ENCODE data around the gene ST8SIA4. TPM values are rescaled to one million over a fixed set of nuclear protein-coding genes. Genes with fewer than 3 reads are reported as not detected.

The ST8SIA4 gene
- total RNA-seq, 2 donors from 2014 or later, result 0.80 to 0.82 TPM

DNA sequence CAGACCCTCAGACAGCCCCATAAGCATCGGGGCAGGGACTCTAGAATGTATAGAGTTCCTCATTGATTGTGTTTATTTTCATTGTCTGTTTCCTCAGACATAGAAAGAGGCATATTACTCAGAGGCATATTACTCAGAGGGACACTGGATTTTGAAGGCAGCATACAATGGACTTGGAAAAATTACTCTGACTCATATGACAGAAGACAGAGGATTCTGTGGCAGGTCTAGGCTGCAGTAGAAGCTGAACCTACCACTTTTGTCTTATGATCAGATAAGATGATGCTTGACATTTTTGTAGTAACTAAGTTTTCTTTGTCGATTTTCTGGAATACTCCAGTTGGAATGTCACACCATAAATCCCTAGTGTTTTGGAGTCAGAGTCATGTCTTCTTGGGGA is 105.2 kb downstream of the ST8SIA4 start:
- Histone ChIP-seq H3K27ac (no peak overlapping the region), H3K36me3 (no peaks in the 10 kb centered on the region), H3K27me3 (replicated peaks; ENCODE audit: insufficient read depth) (no peaks in the 10 kb centered on the region), H3K4me1 (replicated peaks) (no peaks in the 10 kb centered on the region), H3K9me3 (no peaks in the 10 kb centered on the region), H3K4me3 (no peak overlapping the region)
- intact Hi-C loops (cut with DNase I), result no loop called here
- 56% methylated on average over 2 of the region's 2 CpGs for WGBS
- DNase-seq (ENCODE audit: low spot score), result no peak
- TF ChIP-seq, protein P1, sequence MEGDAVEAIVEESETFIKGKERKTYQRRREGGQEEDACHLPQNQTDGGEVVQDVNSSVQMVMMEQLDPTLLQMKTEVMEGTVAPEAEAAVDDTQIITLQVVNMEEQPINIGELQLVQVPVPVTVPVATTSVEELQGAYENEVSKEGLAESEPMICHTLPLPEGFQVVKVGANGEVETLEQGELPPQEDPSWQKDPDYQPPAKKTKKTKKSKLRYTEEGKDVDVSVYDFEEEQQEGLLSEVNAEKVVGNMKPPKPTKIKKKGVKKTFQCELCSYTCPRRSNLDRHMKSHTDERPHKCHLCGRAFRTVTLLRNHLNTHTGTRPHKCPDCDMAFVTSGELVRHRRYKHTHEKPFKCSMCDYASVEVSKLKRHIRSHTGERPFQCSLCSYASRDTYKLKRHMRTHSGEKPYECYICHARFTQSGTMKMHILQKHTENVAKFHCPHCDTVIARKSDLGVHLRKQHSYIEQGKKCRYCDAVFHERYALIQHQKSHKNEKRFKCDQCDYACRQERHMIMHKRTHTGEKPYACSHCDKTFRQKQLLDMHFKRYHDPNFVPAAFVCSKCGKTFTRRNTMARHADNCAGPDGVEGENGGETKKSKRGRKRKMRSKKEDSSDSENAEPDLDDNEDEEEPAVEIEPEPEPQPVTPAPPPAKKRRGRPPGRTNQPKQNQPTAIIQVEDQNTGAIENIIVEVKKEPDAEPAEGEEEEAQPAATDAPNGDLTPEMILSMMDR (IDR thresholded peaks at IDR 0.05), result no peak
- TF ChIP-seq POLR2A (IDR thresholded peaks at IDR 0.05), result no peak
- TF ChIP-seq POLR2AphosphoS5 (IDR thresholded peaks at IDR 0.05), result no peak

DNA sequence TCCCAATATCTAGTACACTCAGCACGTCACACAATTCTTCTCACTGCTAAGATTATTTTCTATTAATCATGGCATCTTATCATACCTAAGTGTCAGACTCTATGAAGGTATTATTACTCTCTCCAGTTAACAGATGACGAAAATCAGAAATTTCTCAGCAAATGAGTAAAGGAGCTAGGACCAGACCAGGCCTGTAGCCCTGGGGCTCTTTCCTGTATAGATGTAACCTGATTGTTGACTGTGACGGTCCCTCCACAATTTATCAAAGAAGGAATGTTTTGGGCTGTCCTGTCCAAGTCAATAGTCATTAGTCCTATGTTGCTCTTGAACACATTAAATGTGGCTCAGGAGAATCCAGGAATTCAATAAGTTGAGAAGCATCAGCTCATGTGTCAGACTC is 106.2 kb downstream of the ST8SIA4 start:
- Histone ChIP-seq H3K36me3 (no peaks in the 10 kb centered on the region), H3K4me1 (replicated peaks) (no peaks in the 10 kb centered on the region), H3K9me3 (no peaks in the 10 kb centered on the region), H3K4me3 (no peak overlapping the region), H3K27ac (no peak overlapping the region), H3K27me3 (replicated peaks; ENCODE audit: insufficient read depth) (no peaks in the 10 kb centered on the region)
- intact Hi-C loops (cut with DNase I), result no loop called here
- TF ChIP-seq POLR2AphosphoS5 (IDR thresholded peaks at IDR 0.05) (no peak), POLR2A (IDR thresholded peaks at IDR 0.05) (no peak)
- TF ChIP-seq, protein P1 (IDR thresholded peaks at IDR 0.05), result no peak
- DNase-seq (ENCODE audit: low spot score), result no peak
- WGBS, result 84% methylated on average over 3 of the region's 3 CpGs

DNA sequence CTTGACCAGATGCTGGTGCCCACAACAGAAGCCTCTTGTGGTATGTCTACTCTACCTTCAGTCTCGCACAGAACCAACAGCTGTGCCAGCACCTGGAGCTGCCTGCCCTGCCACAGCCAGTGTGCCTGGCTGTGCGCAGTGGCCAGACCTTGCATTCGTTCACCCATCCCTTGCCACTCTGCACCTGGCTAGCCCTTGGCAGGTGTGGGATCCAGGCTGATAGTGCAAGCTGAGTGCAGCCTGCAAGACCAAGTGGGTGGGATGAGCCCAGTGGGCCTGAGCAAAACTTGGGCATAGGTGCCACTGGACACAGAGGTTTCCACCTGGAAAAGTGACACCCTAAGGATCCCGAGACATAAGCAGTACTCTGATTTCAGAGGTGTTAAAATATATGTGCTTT is 108.2 kb downstream of the ST8SIA4 start:
- Histone ChIP-seq H3K9me3 (no peaks in the 10 kb centered on the region), H3K27ac (no peak overlapping the region), H3K4me3 (no peak overlapping the region), H3K36me3 (no peaks in the 10 kb centered on the region), H3K4me1 (replicated peaks) (no peaks in the 10 kb centered on the region), H3K27me3 (replicated peaks; ENCODE audit: insufficient read depth) (no peaks in the 10 kb centered on the region)
- WGBS, result 100% methylated on average over 4 of the region's 4 CpGs
- TF ChIP-seq, protein P1 (IDR thresholded peaks at IDR 0.05), result no peak
- no peak for TF ChIP-seq POLR2A (IDR thresholded peaks at IDR 0.05)
- TF ChIP-seq POLR2AphosphoS5 (IDR thresholded peaks at IDR 0.05), result no peak
- intact Hi-C loops (cut with DNase I), result no loop called here
- no peak for DNase-seq (ENCODE audit: low spot score)

DNA sequence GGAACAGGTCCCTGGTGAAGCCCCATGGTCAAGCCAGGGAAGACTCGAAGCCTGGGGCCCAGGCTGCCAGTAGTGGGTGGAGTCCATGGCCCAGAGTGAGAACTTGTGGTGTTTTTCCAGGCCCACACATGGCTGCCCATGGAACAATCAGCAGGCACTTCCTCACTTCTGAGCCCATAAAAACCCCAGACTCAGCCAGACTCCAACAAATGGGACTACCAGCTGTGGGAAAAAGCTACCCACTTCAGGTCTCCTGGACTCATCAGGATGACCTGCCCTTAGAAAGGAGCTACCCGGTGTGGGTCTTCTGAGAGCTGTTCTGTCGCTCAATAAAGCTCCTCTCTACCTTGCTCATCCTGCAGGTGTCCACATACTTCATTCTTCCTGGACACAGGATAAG is 108.9 kb downstream of the ST8SIA4 start:
- no peak overlapping the region for H3K4me3 ChIP-seq
- TF ChIP-seq POLR2A (IDR thresholded peaks at IDR 0.05) (no peak), POLR2AphosphoS5 (IDR thresholded peaks at IDR 0.05) (no peak)
- H3K27me3 ChIP-seq (replicated peaks; ENCODE audit: insufficient read depth), result no peaks in the 10 kb centered on the region
- no peak for DNase-seq (ENCODE audit: low spot score)
- WGBS, result 93% methylated on average over 3 of the region's 3 CpGs
- H3K4me1 ChIP-seq (replicated peaks), result no peaks in the 10 kb centered on the region
- no peaks in the 10 kb centered on the region for H3K9me3 ChIP-seq
- intact Hi-C loops (cut with DNase I), result no loop called here
- no peaks in the 10 kb centered on the region for H3K36me3 ChIP-seq
- H3K27ac ChIP-seq, result no peak overlapping the region

DNA sequence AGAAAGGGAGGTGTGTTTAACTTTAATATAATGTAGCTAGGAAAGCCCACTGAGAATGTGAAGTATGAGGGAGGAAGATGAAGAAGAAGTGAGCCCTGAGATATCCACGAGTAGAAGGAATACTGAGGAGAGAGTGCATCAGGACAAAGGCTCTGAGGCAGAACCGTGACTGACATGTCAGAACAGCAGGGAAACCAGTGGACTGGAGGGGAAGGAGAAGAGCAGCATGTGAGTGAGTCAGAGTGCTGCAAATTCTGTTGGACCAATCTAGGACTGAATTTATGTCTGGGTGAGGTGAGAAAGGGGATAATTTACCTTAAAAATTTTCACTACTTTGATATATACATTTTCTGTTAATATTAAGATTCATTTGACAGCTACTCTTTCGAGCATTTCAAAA is 110.3 kb downstream of the ST8SIA4 start:
- Histone ChIP-seq H3K27ac (no peak overlapping the region), H3K27me3 (replicated peaks; ENCODE audit: insufficient read depth) (no peaks in the 10 kb centered on the region), H3K36me3 (no peaks in the 10 kb centered on the region), H3K4me1 (replicated peaks) (no peaks in the 10 kb centered on the region), H3K4me3 (no peak overlapping the region), H3K9me3 (no peaks in the 10 kb centered on the region)
- intact Hi-C loops (cut with DNase I), result no loop called here
- DNase-seq (ENCODE audit: low spot score), result no peak
- TF ChIP-seq POLR2A (IDR thresholded peaks at IDR 0.05) (no peak), POLR2AphosphoS5 (IDR thresholded peaks at IDR 0.05) (no peak)
- TF ChIP-seq, protein P1 (IDR thresholded peaks at IDR 0.05), result no peak
- WGBS, result 78% methylated on average over 3 of the region's 3 CpGs
